Activated naive CD4-positive, alpha-beta T cell treated with anti-CD3 and anti-CD28 coated beads, Interleukin-2, amount 50 U/mL, for 72 hours (primary cell): Measurements from ENCODE around the gene NPAT. TPM values are rescaled to one million over a fixed set of nuclear protein-coding genes. Genes with fewer than 3 reads are reported as not detected.
"Not testable (repeated sequence)": the region's sequence is repeated elsewhere in the genome, so short reads cannot be mapped to it uniquely, and the experiment has no call there.

Source experiments
- ATAC-seq, 2 donors: fragments of 150-1000 bp; cut with Tn5 transposase; 2 replicates each; pipeline ENCODE4 v1.10.0; 2021; ENCODE audit warnings: mild to moderate bottlenecking in 2 of 2, moderate library complexity in 2 of 2
- DNase-seq, 2 donors: peaks; one replicate each; pipeline ENCODE4 v3.0.0; 2021 to 2022; ENCODE audit warnings: low spot score in 2 of 2
- H3K27ac Mint-ChIP-seq, 2 donors: one replicate each; pipeline ENCODE4 v1.8.0; 2022; ENCODE audit warnings: mild to moderate bottlenecking in 2 of 2, mixed read lengths in 2 of 2
- H3K36me3 Mint-ChIP-seq, 2 donors: one replicate each; pipeline ENCODE4 v1.8.0; 2022; ENCODE audit warnings: mixed read lengths in 2 of 2
- H3K9me3 Mint-ChIP-seq, 2 donors: one replicate each; pipeline ENCODE4 v1.8.0; 2022; ENCODE audit warnings: mixed read lengths in 2 of 2
- total RNA-seq, 2 donors: library from RNA; stranded (reverse); gene quantifications; one replicate each; pipeline ENCODE4 v1.2.3, GENCODE V29; 2022

The NPAT gene
- total RNA-seq, 2 donors from 2014 or later: 27.4 to 52.9 TPM

DNA sequence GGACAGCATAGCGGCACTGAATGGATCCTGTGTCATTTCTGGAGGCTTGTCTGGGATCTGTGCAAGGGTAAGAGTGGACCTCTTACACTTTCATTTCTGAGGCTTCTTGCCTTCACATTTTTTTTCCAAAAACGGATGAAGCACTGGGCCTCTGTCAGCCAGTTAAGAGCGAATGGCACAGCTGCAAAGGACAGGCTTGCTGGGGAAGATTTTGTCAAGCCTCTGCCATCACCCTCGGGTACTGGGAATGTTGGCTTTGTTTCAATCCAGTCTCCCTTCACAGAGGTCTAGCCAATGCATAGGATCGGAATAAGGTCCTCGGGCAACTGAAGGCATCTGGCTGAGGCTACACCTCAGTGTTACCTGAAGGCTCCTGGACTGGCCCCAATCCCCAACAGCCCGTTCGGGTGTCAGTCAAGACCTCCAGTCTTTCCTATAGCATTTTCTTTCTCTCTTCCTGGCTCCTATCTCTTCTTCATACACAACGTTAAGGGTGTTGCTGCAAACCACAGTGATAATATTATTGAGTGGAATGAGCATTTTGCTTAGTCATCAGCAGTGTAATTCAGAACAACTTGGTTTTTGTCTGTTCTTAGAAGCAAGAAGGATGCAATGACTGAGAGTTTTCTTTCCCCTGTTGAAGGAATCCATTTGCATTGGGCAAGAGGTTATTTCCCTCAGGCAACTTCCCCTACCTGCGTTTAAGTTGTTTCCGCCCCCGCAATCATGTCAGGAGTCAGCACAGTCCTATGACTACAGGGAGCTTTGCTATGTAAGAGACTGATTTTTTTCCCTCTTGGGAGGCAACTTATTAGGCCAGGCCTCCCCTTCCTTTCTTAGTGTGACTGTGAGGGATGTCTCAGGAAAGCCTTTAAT lies 22.8 kb downstream of the NPAT start:
- ATAC-seq: peak; percentile 87 to 94
- Mint-ChIP-seq H3K27ac (peak overlapping the region; percentile 52 to 73), H3K36me3 (peaks cover 25 to 61% of the 10 kb centered on the region in 2 donors), H3K9me3 (peaks cover 2 to 11% of the 10 kb centered on the region in 2 donors)
- peak; percentile 56 to 75 for DNase-seq

DNA sequence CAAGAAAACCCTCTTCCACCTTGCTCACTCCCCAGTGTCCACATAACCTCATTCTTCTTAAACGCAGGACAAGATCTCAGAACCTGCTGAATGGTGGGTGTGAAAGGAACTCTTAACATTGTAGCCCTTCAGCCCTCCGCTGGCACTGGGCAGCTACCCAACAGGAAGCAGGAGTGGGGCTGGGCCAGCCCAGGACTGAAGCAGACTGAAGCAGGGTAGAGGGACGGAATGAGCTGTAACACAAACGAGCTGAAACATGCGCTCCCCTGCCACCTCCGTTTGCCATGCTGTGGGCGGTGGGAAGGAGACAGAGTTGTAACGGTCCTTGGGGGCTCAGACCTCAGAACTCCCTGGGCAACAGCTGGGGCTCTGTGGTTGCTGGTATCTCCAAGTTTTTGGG lies 23.6 kb downstream of the NPAT start:
- peaks cover 18 to 57% of the 10 kb centered on the region in 2 donors for H3K36me3 Mint-ChIP-seq
- ATAC-seq (no peak), DNase-seq (no peak)
- peak overlapping the region; percentile 32 to 52 for H3K27ac Mint-ChIP-seq
- H3K9me3 Mint-ChIP-seq: peaks cover 0 to 9% of the 10 kb centered on the region in 2 donors

GRCh38 chr11:108197351-108197750 lies 25.1 kb downstream of the NPAT start:
- H3K27ac Mint-ChIP-seq: peak overlapping the region in 1 of 2 donors; percentile 94
- no peaks in the 10 kb centered on the region for H3K9me3 Mint-ChIP-seq
- H3K36me3 Mint-ChIP-seq: peaks cover 12 to 48% of the 10 kb centered on the region in 2 donors
- ATAC-seq: peak in 1 of 2 donors; percentile 52
- DNase-seq: no peak

- no peaks in the 10 kb centered on the region for H3K9me3 Mint-ChIP-seq
- no peak for DNase-seq
- ATAC-seq: peak in 1 of 2 donors; percentile 44
- peaks cover 12 to 48% of the 10 kb centered on the region in 2 donors for H3K36me3 Mint-ChIP-seq
- peak overlapping the region in 1 of 2 donors; percentile 94 for H3K27ac Mint-ChIP-seq
Observed at GRCh38 chr11:108196901-108197300, 25.5 kb downstream of the NPAT start.

DNA sequence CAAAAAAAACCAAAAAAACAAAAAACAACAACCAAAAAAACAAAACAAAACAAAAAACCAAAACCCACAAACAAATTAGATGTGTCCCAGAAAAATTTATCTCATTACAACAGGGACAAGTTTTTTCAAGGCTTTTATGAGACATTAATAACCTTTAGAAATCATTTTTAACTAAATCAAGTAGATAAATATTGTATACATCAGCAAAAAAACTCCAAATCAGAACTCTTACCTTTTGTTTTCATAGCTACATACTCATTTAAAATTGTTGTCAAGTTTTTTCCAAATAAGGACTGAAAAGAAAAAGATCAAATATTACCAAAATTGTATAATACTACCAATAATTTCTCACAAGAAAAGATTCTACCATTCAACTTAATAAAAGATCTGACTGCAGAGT lies 28.7 kb downstream of the NPAT start:
- Mint-ChIP-seq H3K9me3 (no peaks in the 10 kb centered on the region), H3K36me3 (peaks cover 2 to 47% of the 10 kb centered on the region in 2 donors), H3K27ac (no peak overlapping the region)
- no peak for ATAC-seq
- no peak for DNase-seq

- no peak overlapping the region for H3K27ac Mint-ChIP-seq
- H3K36me3 Mint-ChIP-seq: peaks cover 16 to 52% of the 10 kb centered on the region in 2 donors
- DNase-seq (no peak), ATAC-seq (no peak)
- H3K9me3 Mint-ChIP-seq: no peaks in the 10 kb centered on the region
Observed at GRCh38 chr11:108177570-108177969, 44.9 kb downstream of the NPAT start.

GRCh38 chr11:108170184-108170583 lies 52.3 kb downstream of the NPAT start:
- peak overlapping the region; percentile 65 to 92 for H3K27ac Mint-ChIP-seq
- no peaks in the 10 kb centered on the region for H3K9me3 Mint-ChIP-seq
- H3K36me3 Mint-ChIP-seq: peaks cover 29 to 57% of the 10 kb centered on the region in 2 donors
- peak; percentile 50 to 78 for ATAC-seq
- DNase-seq: no peak

DNA sequence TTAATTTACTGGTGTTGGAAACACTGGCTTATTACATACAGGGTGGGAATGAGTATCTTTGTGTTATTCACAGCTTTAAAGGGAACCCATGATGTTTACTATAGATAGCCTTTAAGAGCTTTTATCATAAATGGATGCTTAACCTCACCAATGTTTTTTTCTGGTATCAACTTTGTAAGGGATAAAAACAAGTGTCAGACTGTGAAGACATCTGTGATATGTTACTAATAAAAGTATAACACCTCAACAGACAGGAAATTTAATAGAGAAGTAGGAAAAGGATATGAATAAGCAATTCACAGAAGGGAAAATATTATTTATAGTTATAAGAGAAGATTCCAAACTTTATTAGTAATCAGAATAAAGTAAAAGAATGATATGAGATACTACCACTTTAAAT lies 54.8 kb downstream of the NPAT start:
- ATAC-seq (peak in 1 of 2 donors; percentile 66), DNase-seq (no peak)
- H3K27ac Mint-ChIP-seq: peak overlapping the region in 1 of 2 donors; percentile 91
- H3K36me3 Mint-ChIP-seq: peaks cover 25 to 51% of the 10 kb centered on the region in 2 donors
- no peaks in the 10 kb centered on the region for H3K9me3 Mint-ChIP-seq

- not testable (repeated sequence) for H3K27ac Mint-ChIP-seq, H3K9me3 Mint-ChIP-seq, DNase-seq, ATAC-seq
- H3K36me3 Mint-ChIP-seq: peaks cover 17 to 27% of the 10 kb centered on the region in 2 donors
Observed at GRCh38 chr11:108162878-108163277, 59.6 kb downstream of the NPAT start.

DNA sequence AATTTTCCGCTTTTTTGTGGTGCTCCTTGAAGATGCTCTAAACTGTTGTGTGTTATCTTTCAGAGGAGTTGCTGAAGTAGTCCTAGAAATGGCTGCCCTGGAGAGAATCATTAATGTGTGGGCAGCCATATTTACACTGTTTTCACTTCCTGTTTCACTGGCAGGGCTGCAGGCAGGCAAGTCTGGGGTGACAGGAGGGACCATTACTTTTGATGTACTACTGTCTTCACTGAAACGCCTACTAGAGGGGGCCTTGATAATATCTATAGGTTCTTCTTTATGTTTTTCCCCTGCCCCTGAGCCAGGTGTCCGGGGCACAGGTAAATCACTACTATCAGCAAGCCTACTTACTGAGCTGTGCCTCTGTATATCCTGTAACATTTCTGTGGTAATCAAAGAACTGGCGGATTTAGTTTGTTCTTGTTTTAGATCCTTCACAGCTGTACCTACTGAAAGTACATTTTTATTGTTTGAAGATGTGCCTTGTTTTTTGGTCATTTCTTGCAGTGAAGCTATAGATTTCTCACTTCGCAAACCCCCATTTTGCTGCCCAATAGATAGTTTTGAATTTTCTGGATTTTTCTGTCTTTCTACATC lies 61.4 kb downstream of the NPAT start:
- peak overlapping the region; percentile 26 to 44 for H3K27ac Mint-ChIP-seq
- H3K36me3 Mint-ChIP-seq: peaks cover 10 to 14% of the 10 kb centered on the region in 2 donors
- ATAC-seq (no peak), DNase-seq (no peak)
- no peaks in the 10 kb centered on the region for H3K9me3 Mint-ChIP-seq

DNA sequence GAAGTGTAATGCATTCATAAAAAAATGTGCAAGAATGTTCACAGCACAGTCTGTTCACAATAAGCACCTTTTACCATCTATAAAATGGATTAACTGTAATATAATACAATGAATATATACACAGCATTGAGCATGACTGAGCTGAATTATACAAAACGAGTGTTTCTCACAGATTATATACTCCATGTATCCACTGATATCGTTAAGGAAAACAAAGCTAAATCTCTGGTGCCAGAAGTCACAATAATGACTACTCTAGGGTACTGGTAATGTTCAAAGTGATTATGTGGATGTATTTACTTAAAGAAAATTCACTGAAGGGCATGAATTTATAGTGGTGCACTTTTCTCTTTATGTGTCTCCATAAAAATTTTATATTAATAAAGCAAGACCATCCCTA lies 67.8 kb downstream of the NPAT start:
- ATAC-seq (no peak), DNase-seq (no peak)
- Mint-ChIP-seq H3K9me3 (no peaks in the 10 kb centered on the region), H3K36me3 (peaks cover 0 to 5% of the 10 kb centered on the region in 2 donors), H3K27ac (no peak overlapping the region)

- ATAC-seq (no peak), DNase-seq (no peak)
- peaks cover 12 to 60% of the 10 kb centered on the region in 2 donors for H3K36me3 Mint-ChIP-seq
- H3K27ac Mint-ChIP-seq: peak overlapping the region; percentile 20 to 58
- no peaks in the 10 kb centered on the region for H3K9me3 Mint-ChIP-seq
Observed at GRCh38 chr11:108148556-108148955, 73.9 kb downstream of the NPAT start.

DNA sequence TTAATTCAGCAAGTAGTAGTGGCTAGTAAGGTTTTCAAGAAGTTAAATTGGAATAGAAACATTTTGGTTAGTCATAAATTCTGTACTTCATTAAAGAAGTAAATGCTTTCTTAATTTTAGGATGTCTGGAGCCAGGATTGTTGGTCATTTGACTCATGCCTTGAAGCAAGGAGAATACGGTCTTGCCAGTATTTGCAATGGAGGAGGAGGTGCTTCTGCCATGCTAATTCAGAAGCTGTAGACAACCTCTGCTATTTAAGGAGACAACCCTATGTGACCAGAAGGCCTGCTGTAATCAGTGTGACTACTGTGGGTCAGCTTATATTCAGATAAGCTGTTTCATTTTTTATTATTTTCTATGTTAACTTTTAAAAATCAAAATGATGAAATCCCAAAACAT lies 75.3 kb downstream of the NPAT start:
- Mint-ChIP-seq H3K27ac (peak overlapping the region in 1 of 2 donors; percentile 29), H3K36me3 (peaks cover 12 to 60% of the 10 kb centered on the region in 2 donors)
- DNase-seq: no peak

DNA sequence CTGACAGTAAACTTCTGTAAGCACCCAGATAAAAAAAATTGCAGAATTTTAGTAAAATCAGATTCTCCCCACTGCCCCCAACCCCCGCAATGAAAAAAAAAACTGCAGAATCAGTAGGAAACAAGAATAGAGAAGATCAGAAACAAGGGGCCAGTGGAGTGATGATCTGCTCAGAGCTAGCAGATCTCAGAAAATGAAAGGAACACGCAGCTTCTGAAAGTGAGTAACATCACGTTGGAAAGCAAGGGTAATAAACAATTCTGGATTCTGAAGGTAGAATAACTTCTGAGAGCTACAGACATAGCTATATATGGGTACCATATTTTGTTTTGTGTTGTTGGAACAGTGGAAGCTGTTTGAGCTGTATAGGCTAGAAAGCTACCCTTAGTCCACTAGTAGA lies 77.8 kb downstream of the NPAT start:
- Mint-ChIP-seq H3K9me3 (no peaks in the 10 kb centered on the region), H3K27ac (peak overlapping the region in 1 of 2 donors; percentile 75), H3K36me3 (peaks cover 20 to 69% of the 10 kb centered on the region in 2 donors)
- DNase-seq (no peak), ATAC-seq (peak in 1 of 2 donors; percentile 41)

More for the DNA sequence above, 75.3 kb downstream of the NPAT start:
- ATAC-seq: no peak
- H3K9me3 Mint-ChIP-seq: no peaks in the 10 kb centered on the region

GRCh38 chr11:108142304-108142703 lies 80.1 kb downstream of the NPAT start:
- ATAC-seq: no peak

GRCh38 chr11:108137212-108137611 lies 85.2 kb downstream of the NPAT start:
- peaks cover 8 to 17% of the 10 kb centered on the region in 2 donors for H3K36me3 Mint-ChIP-seq
- H3K27ac Mint-ChIP-seq: peak overlapping the region; percentile 48 to 51
- ATAC-seq (peak; percentile 82 to 87), DNase-seq (no peak)
- no peaks in the 10 kb centered on the region for H3K9me3 Mint-ChIP-seq

More at GRCh38 chr11:108142304-108142703, 80.1 kb downstream of the NPAT start:
- no peaks in the 10 kb centered on the region for H3K9me3 Mint-ChIP-seq
- no peak for DNase-seq
- H3K27ac Mint-ChIP-seq: no peak overlapping the region
- peaks cover 20 to 49% of the 10 kb centered on the region in 2 donors for H3K36me3 Mint-ChIP-seq

DNA sequence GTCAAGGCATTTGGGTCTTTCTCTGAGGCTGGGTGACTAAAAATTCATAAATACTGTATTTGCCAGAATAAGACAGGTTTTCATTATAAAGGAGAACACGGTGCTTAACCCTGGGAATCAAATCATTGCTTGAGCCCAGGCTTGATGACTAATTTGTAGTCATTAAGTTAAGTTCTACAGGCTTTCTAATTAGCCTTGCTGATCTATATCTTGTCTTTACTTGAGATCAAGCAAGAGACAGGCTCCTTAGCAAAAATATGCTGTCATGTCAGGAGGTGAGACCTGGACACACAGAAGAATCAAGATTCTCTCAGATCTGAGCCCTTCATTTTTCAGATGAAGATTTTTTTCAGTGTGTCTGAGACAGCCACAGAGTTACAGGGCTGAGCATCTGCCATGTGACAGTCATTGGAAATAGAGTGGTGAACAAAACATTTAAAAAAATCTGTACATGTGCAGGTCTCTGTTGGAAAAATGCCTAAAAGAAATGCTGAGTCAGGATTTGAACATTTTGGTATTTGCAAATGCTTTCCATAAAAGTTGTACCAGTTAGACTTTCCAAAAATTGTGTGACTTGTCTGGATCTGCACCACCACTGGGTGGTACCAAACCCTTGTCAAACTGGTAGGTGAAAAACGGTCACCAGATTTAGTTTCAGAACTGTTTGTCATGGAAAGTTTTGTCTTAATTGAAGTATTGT lies 86.4 kb downstream of the NPAT start:
- ATAC-seq (peak; percentile 52 to 68), DNase-seq (no peak)
- no peaks in the 10 kb centered on the region for H3K9me3 Mint-ChIP-seq
- H3K36me3 Mint-ChIP-seq: peaks cover 7 to 14% of the 10 kb centered on the region in 2 donors
- peak overlapping the region; percentile 55 to 78 for H3K27ac Mint-ChIP-seq
